HepG2 (cell line): ENCODE data around the gene EI24.

ENCODE experiments used
- ERF ChIP-seq: IDR thresholded peaks from 2 replicates; pipeline ENCODE4 v1.6.1; 2018; ENCODE audit warnings: missing biosample characterization, missing genetic modification reagents
- ESRRA ChIP-seq: sonication (generic); formaldehyde crosslinking; IDR thresholded peaks from 2 replicates; pipeline ENCODE4 v1.5.1; 2020; ENCODE audit warnings: mild to moderate bottlenecking, low read depth, missing genetic modification reagents
- EZH2 ChIP-seq: conservative IDR thresholded peaks from 2 replicates; pipeline ENCODE4 v1.6.1; 2012; ENCODE audit warnings: mild to moderate bottlenecking, low read depth, low read length, moderate library complexity
- PHF8 ChIP-seq: sonication (generic); formaldehyde crosslinking; IDR thresholded peaks from 2 replicates; pipeline ENCODE4 v1.5.0; 2020; ENCODE audit warnings: missing genetic modification reagents
- TF ChIP-seq, protein P1 (sequence below): sonication (generic); formaldehyde crosslinking; IDR thresholded peaks from 2 replicates; pipeline ENCODE4 v1.5.0; 2020; ENCODE audit warnings: mild to moderate bottlenecking, missing genetic modification reagents, moderate library complexity

DNA sequence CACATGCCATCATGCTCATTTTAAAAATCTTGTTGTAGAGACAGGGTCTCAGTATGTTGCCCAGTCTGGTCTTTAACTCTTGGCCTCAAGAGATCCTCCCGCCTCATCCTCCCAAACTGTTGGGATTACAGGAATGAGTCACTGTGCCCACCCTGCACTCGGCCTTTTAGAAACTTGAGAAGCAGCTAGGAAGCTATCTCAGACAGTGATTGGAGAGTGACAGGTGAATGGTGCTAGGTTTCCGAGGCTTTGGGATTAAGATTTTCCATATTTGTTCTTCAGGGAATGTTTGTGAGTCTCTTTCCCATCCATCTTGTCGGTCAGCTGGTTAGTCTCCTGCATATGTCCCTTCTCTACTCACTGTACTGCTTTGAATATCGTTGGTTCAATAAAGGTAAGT lies 10.5 kb downstream of the EI24 start:
- TF ChIP-seq, protein P1, sequence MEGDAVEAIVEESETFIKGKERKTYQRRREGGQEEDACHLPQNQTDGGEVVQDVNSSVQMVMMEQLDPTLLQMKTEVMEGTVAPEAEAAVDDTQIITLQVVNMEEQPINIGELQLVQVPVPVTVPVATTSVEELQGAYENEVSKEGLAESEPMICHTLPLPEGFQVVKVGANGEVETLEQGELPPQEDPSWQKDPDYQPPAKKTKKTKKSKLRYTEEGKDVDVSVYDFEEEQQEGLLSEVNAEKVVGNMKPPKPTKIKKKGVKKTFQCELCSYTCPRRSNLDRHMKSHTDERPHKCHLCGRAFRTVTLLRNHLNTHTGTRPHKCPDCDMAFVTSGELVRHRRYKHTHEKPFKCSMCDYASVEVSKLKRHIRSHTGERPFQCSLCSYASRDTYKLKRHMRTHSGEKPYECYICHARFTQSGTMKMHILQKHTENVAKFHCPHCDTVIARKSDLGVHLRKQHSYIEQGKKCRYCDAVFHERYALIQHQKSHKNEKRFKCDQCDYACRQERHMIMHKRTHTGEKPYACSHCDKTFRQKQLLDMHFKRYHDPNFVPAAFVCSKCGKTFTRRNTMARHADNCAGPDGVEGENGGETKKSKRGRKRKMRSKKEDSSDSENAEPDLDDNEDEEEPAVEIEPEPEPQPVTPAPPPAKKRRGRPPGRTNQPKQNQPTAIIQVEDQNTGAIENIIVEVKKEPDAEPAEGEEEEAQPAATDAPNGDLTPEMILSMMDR (CRISPR knock-in tag), result no peak
- TF ChIP-seq PHF8 (CRISPR knock-in tag), result no peak
- TF ChIP-seq EZH2, result no peak
- TF ChIP-seq ESRRA (CRISPR knock-in tag), result no peak
- TF ChIP-seq ERF (CRISPR knock-in tag), result no peak
